Measurements from ENCODE around the gene GOSR1.
"Not testable (repeated sequence)": the region's sequence is repeated elsewhere in the genome, so short reads cannot be mapped to it uniquely, and the experiment has no call there.

The GOSR1 gene

DNA sequence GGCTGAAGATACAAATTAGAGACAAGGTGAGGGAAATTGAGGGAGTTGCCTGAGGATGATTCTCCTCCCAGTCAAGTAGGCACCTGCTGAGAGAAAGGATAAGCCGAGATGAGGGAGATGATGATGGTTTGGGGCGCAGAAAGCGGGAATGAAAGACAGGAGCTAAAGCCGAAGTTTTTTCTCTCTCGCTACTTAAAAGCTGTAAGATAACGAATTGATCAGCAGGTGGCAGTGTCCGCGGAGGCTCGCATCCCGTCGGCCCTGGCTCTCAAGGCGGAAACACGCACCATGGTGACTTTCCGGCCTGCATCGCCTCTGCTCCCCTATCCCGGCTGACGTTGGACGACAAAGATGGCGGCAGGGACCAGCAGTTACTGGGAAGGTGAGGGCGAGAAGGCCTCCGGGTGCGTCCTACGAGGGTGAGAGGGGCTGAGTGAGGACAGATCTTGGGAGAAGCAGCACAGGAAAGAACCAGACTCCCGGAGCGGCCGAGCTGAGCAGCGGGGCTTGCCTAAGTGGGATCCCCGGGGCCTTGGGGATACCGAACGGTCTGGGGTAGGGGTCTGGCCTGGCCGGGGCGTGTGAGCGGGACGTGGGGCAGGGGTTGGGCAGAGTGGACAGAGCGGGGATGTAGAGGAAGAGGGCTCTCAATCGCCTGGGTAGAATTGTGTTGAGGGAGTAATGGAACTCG lies at the start of gene GOSR1:
GOSR1 (plus strand) TSS at position 326 of the 691 bp plus-strand sequence; CDS start at position 352, 26 bp downstream.
- peak; percentile 79 for DNase-seq (ENCODE audit: low spot score)

DNA sequence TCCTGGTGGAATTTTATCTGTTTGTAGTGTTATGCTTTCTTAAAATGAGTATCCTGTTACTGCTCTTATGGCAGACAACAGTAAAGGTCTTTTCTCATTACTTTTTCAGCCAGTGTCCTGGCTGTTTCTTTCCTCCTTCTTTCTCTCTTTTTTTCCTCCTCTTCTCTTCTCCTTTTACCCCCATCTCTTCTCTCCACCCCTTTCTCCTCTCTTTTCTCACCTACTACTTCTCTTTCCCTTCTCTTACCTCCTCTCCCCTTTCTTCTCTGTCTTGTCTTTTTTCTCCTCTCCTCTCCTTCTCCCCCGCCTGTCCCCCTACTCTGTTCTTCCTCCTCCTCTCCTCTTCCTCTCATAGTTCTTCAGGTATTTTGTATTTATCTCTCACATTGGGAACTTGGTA lies 49.6 kb upstream of the GOSR1 start:
- DNase-seq (ENCODE audit: low spot score) = no peak

DNA sequence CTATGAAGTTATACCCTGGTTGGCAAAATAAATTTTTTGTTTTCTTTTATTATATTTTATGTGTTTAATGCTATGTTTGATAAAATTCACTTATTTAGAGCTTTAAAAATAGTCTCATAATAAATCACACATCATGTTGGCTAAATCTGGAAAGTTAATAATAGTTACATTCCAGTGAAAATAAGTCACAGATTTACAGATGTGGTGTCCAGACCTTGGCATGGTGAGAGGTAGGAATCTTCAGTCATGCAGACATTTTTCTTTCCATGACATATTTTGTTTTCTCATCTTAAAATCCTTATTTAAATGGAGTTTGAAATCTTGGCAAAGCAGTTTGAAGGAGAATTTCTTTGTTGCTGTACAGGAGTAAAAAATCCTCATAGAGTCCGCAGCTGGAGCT lies 48.1 kb upstream of the GOSR1 start:
- DNase-seq (ENCODE audit: low spot score) = no peak

DNA sequence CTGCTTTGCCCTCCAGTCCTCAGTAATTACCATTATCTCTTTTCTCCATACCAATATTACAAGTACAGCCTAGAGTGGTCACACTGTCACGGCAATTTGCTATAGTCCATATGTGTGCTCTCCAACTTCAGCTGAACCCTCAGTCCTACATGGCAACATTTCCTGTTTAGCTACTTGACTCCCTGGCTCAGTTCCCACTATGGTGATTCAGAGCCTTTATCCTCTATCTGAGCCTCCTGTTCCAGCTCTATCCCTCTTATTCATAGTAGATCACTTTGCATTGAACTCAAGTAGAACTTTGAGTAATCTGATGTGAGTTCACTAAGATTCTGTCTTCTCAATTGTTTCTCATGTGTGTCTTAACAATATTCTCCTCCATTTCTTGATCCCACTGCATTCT lies 43.7 kb upstream of the GOSR1 start:
- DNase-seq (ENCODE audit: low spot score) = no peak

DNA sequence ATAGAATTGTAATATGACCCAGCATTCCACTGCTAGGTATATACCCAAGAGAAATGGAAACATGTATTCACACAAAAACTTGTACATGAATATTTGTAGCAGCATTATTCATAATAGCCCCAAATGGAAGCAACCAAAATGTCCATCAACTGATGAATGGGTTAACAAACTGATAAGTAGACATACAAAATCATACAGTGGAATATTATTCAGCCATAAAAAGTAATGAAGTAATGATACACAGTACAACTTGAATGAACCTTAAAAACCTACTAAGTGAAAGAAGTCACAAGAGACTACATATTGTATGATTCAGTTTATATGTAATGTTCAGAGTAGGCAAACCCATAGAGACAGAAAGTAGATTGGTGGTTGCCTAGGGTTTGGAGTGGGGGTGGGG lies 40.5 kb upstream of the GOSR1 start:
- no peak for DNase-seq (ENCODE audit: low spot score)

DNA sequence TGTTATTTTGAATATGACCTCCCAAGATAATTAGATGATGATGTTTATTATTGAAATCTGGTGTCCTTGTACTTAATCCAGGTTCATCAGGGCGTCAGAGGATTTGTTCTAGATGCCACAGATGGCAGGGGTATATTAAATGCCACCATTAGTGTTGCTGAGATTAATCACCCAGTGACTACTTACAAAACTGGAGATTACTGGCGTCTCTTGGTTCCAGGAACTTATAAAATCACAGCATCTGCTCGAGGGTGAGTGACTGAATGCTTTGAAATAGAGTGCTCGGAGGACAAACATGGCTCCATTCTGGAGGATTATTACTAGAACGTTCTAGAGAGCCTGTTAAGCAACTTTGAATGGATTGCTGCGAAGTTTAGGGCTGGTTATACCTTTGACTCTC lies 33.5 kb upstream of the GOSR1 start:
- DNase-seq (ENCODE audit: low spot score) = no peak

DNA sequence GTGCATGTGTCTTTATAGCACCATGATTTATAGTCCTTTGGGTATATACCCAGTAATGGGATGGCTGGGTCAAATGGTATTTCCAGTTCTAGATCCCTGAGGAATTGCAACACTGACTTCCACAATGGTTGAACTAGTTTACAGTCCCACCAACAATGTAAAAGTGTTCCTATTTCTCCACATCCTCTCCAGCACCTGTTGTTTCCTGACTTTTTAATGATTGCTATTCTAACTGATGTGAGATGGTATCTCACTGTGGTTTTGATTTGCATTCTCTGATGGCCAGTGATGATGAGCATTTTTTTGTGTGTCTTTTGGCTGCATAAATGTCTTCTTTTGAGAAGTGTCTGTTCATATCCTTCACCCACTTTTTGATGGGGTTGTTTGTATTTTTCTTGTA lies 30.6 kb upstream of the GOSR1 start:
- DNase-seq (ENCODE audit: low spot score) = not testable (repeated sequence)

DNA sequence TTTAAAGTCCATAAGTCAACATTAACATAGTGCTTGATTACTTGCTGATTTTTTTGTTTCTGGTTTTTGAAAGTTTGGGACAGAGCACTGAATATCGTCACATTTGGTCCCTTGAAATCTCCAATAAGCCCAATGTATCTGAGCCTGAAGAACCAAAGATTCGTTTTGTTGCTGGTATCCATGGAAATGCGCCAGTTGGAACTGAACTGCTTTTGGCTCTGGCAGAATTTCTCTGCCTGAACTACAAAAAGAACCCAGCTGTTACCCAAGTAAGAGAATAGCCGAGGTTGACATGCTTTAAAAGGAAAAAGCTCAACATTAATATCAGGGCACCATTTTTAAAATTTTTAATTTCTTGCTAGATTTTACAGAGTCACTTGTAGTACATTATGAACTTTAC lies 27.7 kb upstream of the GOSR1 start:
- no peak for DNase-seq (ENCODE audit: low spot score)

DNA sequence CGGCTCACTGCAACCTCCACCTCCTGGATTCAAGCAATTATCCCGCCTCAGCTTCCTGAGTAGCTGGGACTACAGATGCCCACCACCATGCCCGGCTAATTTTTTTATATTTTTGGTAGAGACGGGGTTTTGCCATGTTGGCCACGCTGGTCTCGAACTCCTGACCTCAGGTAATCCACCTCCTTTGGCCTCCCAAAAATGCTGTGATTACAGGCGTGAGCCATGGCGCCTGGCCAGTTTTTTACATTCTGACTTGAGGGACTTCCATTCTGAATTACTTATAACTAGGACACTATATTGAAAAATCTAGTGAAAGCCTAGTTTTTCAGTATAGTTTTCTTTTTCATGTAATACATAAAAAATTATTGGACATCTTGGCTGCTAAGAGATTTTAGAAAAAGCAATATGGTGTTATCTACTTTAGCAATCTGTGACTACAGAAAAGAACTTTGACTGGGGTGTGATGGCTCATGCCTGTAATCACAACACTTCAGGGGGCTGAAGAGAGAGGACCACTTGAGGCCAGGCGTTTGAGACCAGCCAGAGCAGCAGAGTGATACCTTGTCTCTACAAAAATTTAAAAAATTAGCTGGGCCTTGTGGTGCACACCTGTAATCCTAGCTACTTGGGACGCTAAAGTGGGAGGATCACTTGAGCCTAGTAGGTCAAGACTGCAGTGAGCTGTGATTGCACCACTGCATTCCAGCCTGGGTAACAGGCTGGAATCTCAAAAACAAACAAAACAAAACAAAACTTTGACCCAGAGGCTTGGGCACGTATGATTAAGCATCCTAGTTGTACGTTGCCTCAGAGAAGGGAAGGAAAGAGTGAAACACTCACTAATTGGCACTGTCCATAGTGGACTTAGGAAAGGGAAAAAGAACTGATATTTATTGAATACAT lies 26.8 kb upstream of the GOSR1 start:
- peak; percentile 30 for DNase-seq (ENCODE audit: low spot score)

DNA sequence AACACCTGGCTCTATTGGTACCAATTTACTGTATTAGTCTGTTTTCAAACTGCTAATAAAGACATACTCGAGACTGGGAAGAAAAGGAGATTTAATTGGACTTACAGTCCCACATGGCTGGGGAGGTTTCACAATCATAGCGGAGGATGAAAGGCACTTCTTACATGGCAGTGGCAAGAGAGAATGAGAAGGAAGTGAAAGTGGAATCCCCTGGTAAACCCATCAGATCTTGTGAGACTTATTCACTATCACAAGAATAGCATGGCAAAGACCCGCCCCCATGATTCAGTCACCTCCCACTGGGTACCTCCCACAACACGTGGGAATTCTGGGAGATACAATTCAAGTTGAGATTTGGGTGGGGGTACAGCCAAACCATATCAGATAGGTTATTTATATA lies 22.6 kb upstream of the GOSR1 start:
- DNase-seq (ENCODE audit: low spot score) = no peak

DNA sequence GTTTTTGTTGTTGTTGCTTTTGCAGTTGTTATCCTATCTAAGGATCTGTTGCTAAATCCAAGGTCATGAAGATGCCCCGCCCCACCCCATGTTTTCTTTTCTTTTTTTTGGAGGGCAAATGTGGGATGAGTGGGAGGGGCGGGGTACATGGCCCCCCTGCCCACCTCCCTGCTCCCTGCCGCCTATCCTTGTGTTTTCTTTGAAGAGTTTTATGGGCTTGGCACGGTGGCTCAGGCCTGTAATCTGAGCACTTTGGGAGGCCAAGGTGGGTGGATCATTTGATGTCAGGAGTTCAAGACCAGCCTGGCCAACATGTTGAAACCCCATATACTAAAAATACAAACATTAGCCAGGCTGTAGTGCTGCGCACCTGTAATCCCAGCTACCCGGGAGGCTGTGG lies 18.8 kb upstream of the GOSR1 start:
- no peak for DNase-seq (ENCODE audit: low spot score)

DNA sequence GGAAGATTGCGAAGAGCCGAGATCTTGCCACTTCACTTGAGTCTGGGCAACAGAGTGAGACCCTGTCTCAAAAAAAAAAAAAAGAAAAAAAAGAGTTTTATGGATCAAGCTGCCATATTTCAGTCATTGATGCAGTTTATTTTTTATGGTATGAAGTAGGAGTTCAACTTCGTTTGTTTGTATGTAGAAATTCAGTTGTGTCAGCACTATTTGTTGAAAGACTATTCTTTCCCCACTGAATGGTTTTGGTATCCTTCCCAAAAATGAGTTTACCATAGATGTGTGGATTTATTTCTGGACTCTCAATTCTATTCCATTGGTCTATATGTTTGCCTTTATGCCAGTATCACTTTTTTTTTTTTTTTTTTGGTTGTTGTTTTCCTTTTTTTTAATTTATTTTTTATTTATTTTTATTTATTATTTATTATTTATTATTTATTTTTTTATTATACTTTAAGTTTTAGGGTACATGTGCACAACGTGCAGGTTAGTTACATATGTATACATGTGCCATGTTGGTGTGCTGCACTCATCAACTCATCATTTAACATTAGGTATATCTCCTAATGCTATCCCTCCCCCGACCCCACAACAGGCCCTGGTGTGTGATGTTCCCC lies 18.3 kb upstream of the GOSR1 start:
- not testable (repeated sequence) for DNase-seq (ENCODE audit: low spot score)

DNA sequence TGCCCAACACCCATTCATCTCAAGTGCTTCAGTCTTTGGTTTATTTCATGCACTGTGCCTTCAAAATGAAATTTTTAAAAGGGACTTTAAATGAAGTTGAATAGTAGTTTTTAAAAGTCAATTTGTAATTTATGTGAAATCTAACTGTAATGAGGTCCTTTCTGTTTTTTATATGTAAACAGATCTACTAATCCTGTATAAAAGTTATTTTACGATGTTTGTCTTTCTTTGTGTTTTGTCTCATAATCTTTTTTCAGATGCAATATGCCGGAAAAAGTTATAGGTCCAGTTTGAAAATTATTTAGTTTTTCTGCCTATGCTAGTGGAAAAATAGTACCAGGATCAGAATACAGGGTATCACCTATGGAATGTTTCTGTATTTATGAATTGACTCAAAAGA lies 8.7 kb upstream of the GOSR1 start:
- DNase-seq (ENCODE audit: low spot score) = no peak

DNA sequence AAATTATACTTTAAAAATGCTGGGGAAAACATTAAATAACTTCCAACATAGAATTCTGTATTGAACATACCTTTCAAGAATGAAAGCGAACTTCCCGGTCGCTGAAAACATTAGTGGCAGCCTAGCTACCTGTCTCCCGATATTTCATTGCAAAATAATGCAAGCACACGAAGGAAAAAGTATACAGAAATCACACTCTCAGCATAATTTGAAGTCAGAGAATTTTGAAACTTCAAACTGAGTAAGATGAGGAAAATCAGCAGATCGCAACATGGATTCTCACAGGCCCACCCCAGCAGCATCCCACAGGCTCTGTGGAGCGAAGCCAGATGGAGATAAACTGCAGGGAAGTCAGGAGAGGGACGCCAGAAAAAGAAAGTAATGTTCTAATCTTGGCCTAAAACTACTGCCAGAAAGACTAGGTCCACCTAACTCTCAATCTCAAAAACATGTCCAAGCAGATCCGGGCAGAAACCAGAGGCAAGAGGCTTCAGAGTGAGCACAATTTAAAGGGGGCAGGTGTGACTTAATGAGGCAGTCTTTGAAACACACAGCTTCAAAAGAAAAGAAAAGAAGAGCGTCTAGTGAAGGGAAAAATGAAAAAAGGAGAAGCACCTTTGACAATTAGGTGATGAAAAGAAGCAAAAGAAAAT lies 4.8 kb upstream of the GOSR1 start:
- DNase-seq (ENCODE audit: low spot score) = no peak

DNA sequence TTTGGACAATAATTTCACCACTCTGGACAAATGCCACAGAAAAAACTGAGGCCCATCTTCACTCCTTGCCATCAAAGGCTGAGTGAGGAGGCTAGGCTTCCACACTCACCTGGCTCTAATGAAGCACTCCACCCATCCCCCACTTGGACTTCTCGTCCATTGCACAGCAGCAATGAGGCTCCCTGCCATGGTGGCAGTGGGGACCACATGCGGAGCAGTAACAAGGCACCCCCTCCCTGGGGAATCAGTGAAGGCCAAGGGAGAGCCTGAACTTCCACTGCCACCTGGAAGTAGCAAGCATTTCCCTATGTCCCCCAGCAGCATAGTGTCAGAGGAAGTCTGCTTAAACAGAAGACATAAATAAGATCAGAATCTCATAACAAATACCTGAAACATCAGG lies 2.0 kb upstream of the GOSR1 start:
- no peak for DNase-seq (ENCODE audit: low spot score)

DNA sequence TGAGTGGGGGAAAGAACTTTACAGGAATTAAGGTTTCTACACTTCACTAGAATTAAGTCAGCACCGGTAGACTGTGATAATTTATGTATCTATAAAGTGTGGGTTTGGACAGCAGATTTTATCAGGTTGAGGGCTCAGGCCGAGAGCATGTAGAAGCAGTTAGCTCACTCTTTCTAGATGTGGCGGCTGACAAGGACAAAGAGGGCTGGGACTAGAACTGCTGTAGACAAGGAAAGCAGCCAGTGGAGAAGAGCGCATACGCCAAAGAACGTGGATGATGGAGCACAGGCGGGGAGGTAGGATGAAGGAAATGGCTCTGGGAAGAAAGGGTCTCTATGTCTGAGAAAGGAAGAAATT lies 504 bp upstream of the GOSR1 start:
- peak; percentile 12 for DNase-seq (ENCODE audit: low spot score)

DNA sequence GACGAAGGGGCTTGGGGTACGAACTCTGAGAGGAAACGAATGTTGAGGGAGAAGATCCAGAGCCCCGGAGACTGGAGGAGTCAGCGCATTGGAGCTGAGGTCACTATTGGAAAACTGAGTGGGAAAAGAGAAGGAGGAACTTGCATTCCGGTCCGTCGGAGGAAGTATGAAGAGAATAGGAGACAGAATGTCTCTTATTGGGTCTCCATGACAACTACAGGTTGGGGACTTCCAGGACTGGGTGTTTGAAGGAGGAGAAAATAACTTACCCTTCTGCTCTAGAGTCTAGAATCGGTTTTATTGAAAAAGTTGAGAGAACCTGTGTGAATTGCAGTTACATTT lies 537 bp downstream of the GOSR1 start:
- DNase-seq (ENCODE audit: low spot score) = no peak

DNA sequence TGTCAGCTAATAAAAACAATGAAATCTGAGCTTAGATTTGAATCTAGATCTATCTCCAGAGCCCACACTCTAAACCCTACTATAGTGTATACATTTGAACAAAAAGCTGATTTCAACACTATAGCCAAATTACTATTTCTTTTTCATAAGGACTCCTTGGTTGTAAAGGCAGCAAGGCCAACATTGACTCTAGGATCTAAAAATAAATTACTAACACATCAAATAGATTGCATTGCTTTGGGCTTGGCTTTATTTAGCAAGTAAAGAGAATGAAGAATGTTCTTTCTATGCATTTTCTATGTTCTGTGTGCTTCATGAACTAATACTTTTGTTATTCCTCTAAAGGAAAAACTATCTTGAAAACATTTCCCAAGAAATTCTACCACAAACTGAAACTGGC lies 5.3 kb downstream of the GOSR1 start:
- no peak for DNase-seq (ENCODE audit: low spot score)

DNA sequence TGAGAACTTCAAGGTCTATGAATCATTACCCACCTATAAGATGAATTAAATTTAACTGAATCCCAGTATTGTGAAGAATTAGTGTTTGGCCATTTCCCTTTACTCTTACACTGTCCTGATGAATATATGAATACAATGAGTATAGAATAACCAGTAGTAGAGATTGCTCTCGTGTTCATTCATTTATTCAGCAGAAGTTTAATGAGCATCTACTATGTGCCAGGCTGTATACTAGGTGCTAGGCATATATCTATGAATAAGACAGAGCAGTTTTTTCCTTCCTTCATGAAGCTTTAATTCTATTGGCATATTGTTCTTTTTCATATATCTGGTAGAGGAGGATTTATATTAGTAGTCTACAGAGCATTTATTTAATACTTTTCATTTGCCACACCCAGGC lies 6.0 kb downstream of the GOSR1 start:
- DNase-seq (ENCODE audit: low spot score) = no peak

DNA sequence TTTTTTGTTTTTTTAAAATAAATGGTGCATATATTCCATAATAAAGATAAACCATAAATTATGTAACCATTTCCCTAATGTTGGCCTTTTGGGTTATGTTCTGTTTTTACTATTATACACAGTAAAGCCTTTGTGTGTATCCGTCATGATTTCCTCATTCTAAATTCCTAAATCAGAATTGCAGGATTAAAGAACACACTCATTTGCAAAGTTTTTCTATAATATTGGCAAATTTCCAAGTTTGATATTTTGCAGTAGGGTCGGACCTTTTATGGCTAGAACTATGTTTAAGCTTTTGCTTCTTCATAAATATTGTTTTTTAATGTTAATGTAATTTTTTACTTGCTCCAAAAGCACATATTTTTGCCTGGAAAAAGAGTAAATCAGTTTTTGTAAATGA lies 16.6 kb downstream of the GOSR1 start:
- DNase-seq (ENCODE audit: low spot score) = no peak

DNA sequence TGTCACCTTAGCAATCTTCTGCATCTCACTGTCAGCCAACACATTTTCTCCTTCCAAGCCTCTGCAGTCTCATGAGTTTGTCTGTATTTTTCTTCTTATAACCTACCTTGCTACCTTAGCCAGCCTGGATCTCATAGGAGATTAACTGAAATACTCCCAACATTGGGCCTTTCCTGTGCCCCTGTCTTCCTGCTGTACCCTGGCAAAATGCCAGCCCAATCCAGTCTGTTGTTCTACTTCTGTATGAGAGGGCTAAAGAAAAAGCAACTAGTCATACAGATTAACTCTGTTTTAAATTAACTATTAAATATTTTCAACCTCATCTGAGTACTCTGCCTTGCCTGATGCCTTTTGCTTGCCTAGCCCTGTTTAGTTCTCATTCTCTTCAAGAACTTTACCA lies 18.4 kb downstream of the GOSR1 start:
- no peak for DNase-seq (ENCODE audit: low spot score)

DNA sequence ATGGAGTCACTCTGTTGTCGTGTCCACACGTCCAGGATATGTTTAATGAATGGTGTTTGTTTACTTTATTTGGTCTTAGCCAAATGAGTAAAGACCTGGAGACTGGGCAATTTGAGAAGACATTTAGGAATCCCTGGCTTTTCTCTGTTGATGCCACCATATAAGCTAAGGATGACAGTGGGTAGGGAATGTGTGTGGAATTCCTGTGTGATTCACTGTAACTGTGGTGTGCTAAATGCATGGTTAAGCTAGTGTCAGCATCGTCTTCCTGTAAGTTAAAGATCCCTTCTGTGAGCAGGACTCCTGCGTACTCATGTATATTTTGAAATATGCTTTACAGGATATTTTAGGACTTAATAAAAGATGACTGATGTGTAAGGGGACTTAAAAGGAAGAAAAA lies 26.4 kb downstream of the GOSR1 start:
- DNase-seq (ENCODE audit: low spot score) = no peak

DNA sequence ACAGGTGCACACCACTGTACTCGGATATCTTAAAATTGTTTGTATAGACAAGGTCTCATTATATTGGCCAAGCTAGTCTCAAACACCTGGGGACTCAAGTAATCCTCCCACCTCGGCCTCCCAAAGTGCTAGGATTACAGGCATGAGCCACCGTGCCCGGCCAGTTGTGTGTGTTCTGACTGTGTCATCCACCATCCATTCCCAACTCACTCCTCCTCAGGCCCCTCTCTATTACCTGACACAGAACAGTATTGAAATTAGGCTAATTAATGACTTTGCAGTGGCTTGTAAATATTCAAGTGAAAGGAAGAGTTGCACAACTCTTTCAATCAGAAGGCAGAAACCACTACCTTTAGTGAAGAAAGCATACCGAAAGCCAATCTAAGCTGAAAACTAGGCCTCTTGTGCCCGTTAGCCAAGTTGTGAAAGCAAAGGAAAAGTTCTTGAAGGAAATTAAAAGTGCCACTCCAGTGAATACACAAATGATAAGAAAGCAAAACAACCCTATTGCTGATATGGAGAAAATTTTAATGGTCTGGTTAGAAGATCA lies 28.7 kb downstream of the GOSR1 start:
- DNase-seq (ENCODE audit: low spot score) = no peak
